K562 (cell line): Measurements from ENCODE around the gene BLOC1S4. TPM values are rescaled to one million over a fixed set of nuclear protein-coding genes. Genes with fewer than 3 reads are reported as not detected.

Experiments
- CBX3 ChIP-seq, 2 experiments: IDR thresholded peaks; 1 replicate in 1 of 2; 2 replicates in 1 of 2; pipeline ENCODE4 v1.6.1; 2012; ENCODE audit warnings: inconsistent platforms in 2 of 2, low read length in 2 of 2, borderline replicate concordance in 1 of 2, control low read depth in 1 of 2
- CHCHD3 ChIP-seq: fragments of 250-450 bp; sonication (Bioruptor Pico); IDR thresholded peaks from 2 replicates; pipeline ENCODE4 v2.1.2; 2022; ENCODE audit warnings: mild to moderate bottlenecking
- E2F6 ChIP-seq, 2 experiments: IDR thresholded peaks; 2 replicates each; pipeline ENCODE4 v1.6.1; 2011; ENCODE audit warnings: borderline replicate concordance in 1 of 2, control low read depth in 1 of 2, low read depth in 1 of 2, low read length in 1 of 2, mild to moderate bottlenecking in 1 of 2, mixed read lengths in 1 of 2, moderate library complexity in 1 of 2; ENCODE audit not compliant: insufficient read depth in 1 of 2, insufficient read length in 1 of 2, poor library complexity in 1 of 2, severe bottlenecking in 1 of 2; ENCODE audit errors: extremely low read depth in 1 of 2
- ILF3 ChIP-seq: fragments of 450-650 bp; IDR thresholded peaks from 2 replicates; pipeline ENCODE4 v1.6.1; 2018; ENCODE audit warnings: antibody characterized with exemption, mild to moderate bottlenecking, moderate library complexity, borderline replicate concordance
- NUFIP1 ChIP-seq: fragments of 450-650 bp; IDR thresholded peaks from 2 replicates; pipeline ENCODE4 v1.6.1; 2018; ENCODE audit not compliant: partially characterized antibody
- PHF21A ChIP-seq: fragments of 450-650 bp; IDR thresholded peaks from 2 replicates; pipeline ENCODE4 v1.6.1; 2017; ENCODE audit warnings: low read depth, borderline replicate concordance
- POLR3A ChIP-seq: IDR thresholded peaks from 2 replicates; pipeline ENCODE4 v1.6.1; 2011; ENCODE audit warnings: borderline replicate concordance, mild to moderate bottlenecking, moderate library complexity; ENCODE audit not compliant: insufficient read length, insufficient read depth; ENCODE audit errors: extremely low read depth
- RNF2 ChIP-seq: sonication (generic); IDR thresholded peaks from 2 replicates; pipeline ENCODE4 v1.6.1; 2016
- SAFB2 ChIP-seq: fragments of 200-400 bp; formaldehyde crosslinking; IDR thresholded peaks from 2 replicates; pipeline ENCODE4 v1.6.1; 2018; ENCODE audit warnings: borderline replicate concordance, low read length, low read depth, moderate library complexity; ENCODE audit not compliant: severe bottlenecking
- SMAD3 ChIP-seq: fragments of 450-650 bp; formaldehyde crosslinking; conservative IDR thresholded peaks from 2 replicates; pipeline ENCODE4 v1.4.0; 2020; ENCODE audit warnings: mild to moderate bottlenecking
- USF1 ChIP-seq: sonication (generic); formaldehyde crosslinking; IDR thresholded peaks from 2 replicates; pipeline ENCODE4 v1.9.0; 2022; ENCODE audit warnings: mild to moderate bottlenecking, missing genetic modification reagents
- ZBTB17 ChIP-seq: fragments of 450-650 bp; formaldehyde crosslinking; IDR thresholded peaks from 2 replicates; pipeline ENCODE4 v1.4.0; 2020; ENCODE audit warnings: mild to moderate bottlenecking
- ZFPM2 ChIP-seq: fragments of 250-450 bp; sonication (Bioruptor Pico); IDR thresholded peaks from 2 replicates; pipeline ENCODE4 v1.5.1; 2022; ENCODE audit warnings: mild to moderate bottlenecking
- ZNF311 ChIP-seq: fragments of 250-450 bp; sonication (Bioruptor Pico); IDR thresholded peaks from 2 replicates; pipeline ENCODE4 v1.4.0; 2020; ENCODE audit warnings: mild to moderate bottlenecking, moderate library complexity
- ZNF512 ChIP-seq: IDR thresholded peaks from 2 replicates; pipeline ENCODE4 v1.6.1; 2016; ENCODE audit warnings: missing genetic modification characterization, missing compliant biosample characterization
- ZNF561 ChIP-seq: fragments of 450-650 bp; formaldehyde crosslinking; conservative IDR thresholded peaks from 2 replicates; pipeline ENCODE4 v1.4.0; 2020; ENCODE audit warnings: mild to moderate bottlenecking, moderate library complexity
- ZNF668 ChIP-seq: fragments of 250-450 bp; sonication (Bioruptor Pico); IDR thresholded peaks from 2 replicates; pipeline ENCODE4 v1.8.0; 2022; ENCODE audit warnings: mild to moderate bottlenecking, inconsistent platforms
- ZNF75A ChIP-seq: fragments of 450-650 bp; formaldehyde crosslinking; IDR thresholded peaks from 2 replicates; pipeline ENCODE4 v1.4.0; 2020; ENCODE audit warnings: mild to moderate bottlenecking
- polyA plus RNA-seq, 8 experiments: library from polyadenylated mRNA; depleted of rRNA in 4 of 8; stranded (reverse) in 5 of 8; unstranded in 3 of 8; fragments of >200 nt; fragmentation: Nextera tagmentation in 2 of 8; fragmentation: Illumina TruSeq in 1 of 8; extraction: Ambion mirVana in 2 of 8; extraction: Trizol in 1 of 8; gene quantifications; 2 replicates each; pipeline versions ENCODE4 v1.2.1 to v1.2.3, GENCODE V29; 2011 to 2014; ENCODE audit warnings: inconsistent platforms in 1 of 8, missing spikeins in 1 of 8
- total RNA-seq, 7 experiments: library from RNA; depleted of rRNA in 6 of 7; stranded (reverse); fragments of >200 nt in 6 of 7; fragmentation: Illumina TruSeq in 2 of 7; extraction: Trizol in 2 of 7; gene quantifications; 2 replicates each; pipeline versions ENCODE4 v1.2.1 to v1.2.3, GENCODE V29; 2011 to 2021; ENCODE audit warnings: low replicate concordance in 1 of 7
- TF ChIP-seq, protein P1 (sequence below): sonication (generic); formaldehyde crosslinking; IDR thresholded peaks from 2 replicates; pipeline ENCODE4 v1.8.1; 2023; ENCODE audit warnings: mild to moderate bottlenecking, missing genetic modification reagents
- TF ChIP-seq, protein P2 (sequence below), 2 experiments: IDR thresholded peaks; 2 replicates each; pipeline ENCODE4 v1.6.1; 2012; ENCODE audit warnings: improper control_type of control experiment in 2 of 2, low read depth in 2 of 2, low read length in 2 of 2, borderline replicate concordance in 1 of 2

BLOC1S4 gene
- total and polyA plus RNA-seq, 9 of the 15 experiments (the other 6 are each of a cell fraction or from before 2014, with no cell fraction given), result 3.1 to 31.6 (median 11.2) TPM

GRCh38 chr4:6730603-6731317 is 14.8 kb downstream of the BLOC1S4 start (continued):
- TF ChIP-seq ZNF512 (tag) (no peak), ILF3 (no peak), CBX3 (IDR thresholded peaks at IDR 0.05; ENCODE audit: borderline replicate concordance in 1 of 2, low read length in 2 of 2) (no peak), ZNF668 (CRISPR knock-in tag) (no peak), ZBTB17 (CRISPR knock-in tag) (peak; percentile 67; the same call in 1 of the 2 replicates), POLR3A (no peak), ZNF75A (CRISPR knock-in tag) (no peak), SMAD3 (0 out of 2 replicates have a peak, but pooled peaks have one; percentile 18), NUFIP1 (no peak), PHF21A (peak; percentile 96), E2F6 (IDR thresholded peaks at IDR 0.05; ENCODE audit: borderline replicate concordance in 1 of 2, extremely low read depth in 1 of 2, insufficient read depth in 1 of 2, insufficient read length in 1 of 2, low read depth in 1 of 2, low read length in 1 of 2, poor library complexity in 1 of 2, severe bottlenecking in 1 of 2) (peak in 1 of 2 experiments; percentile 80), CHCHD3 (CRISPR knock-in tag) (no peak), SAFB2 (no peak), RNF2 (peak; percentile 92), ZNF311 (CRISPR knock-in tag) (no peak), ZFPM2 (CRISPR knock-in tag) (no peak), ZNF561 (CRISPR knock-in tag) (no peak), USF1 (CRISPR knock-in tag) (no peak)
- TF ChIP-seq, protein P1, sequence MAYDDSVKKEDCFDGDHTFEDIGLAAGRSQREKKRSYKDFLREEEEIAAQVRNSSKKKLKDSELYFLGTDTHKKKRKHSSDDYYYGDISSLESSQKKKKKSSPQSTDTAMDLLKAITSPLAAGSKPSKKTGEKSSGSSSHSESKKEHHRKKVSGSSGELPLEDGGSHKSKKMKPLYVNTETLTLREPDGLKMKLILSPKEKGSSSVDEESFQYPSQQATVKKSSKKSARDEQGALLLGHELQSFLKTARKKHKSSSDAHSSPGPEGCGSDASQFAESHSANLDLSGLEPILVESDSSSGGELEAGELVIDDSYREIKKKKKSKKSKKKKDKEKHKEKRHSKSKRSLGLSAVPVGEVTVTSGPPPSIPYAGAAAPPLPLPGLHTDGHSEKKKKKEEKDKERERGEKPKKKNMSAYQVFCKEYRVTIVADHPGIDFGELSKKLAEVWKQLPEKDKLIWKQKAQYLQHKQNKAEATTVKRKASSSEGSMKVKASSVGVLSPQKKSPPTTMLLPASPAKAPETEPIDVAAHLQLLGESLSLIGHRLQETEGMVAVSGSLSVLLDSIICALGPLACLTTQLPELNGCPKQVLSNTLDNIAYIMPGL (CRISPR knock-in tag), result no peak
- TF ChIP-seq, protein P2, sequence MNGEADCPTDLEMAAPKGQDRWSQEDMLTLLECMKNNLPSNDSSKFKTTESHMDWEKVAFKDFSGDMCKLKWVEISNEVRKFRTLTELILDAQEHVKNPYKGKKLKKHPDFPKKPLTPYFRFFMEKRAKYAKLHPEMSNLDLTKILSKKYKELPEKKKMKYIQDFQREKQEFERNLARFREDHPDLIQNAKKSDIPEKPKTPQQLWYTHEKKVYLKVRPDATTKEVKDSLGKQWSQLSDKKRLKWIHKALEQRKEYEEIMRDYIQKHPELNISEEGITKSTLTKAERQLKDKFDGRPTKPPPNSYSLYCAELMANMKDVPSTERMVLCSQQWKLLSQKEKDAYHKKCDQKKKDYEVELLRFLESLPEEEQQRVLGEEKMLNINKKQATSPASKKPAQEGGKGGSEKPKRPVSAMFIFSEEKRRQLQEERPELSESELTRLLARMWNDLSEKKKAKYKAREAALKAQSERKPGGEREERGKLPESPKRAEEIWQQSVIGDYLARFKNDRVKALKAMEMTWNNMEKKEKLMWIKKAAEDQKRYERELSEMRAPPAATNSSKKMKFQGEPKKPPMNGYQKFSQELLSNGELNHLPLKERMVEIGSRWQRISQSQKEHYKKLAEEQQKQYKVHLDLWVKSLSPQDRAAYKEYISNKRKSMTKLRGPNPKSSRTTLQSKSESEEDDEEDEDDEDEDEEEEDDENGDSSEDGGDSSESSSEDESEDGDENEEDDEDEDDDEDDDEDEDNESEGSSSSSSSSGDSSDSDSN (IDR thresholded peaks at IDR 0.05; ENCODE audit: borderline replicate concordance in 1 of 2, low read depth in 2 of 2, low read length in 2 of 2), result peak in 1 of 2 experiments; percentile 59; a peak in 1 of 4 replicates
